ENCODE results near the gene FKBP6.
"Not testable (repeated sequence)": the region's sequence is repeated elsewhere in the genome, so short reads cannot be mapped to it uniquely, and the experiment has no call there.

Gene FKBP6

GRCh38 chr7:73323434-73324080 lies 4.4 kb upstream of the FKBP6 start:
- not testable (repeated sequence) for H2BK5ac ChIP-seq (ENCODE audit: low read depth, low read length, poor library complexity, severe bottlenecking); H3K4me3 ChIP-seq (ENCODE audit: insufficient read depth in 1 of 2, low read depth in 1 of 2, low read length in 2 of 2); H3K36me3 ChIP-seq (ENCODE audit: control insufficient read depth in 1 of 2, insufficient read depth in 2 of 2, low read depth in 1 of 2, low read length in 2 of 2); H2BK15ac ChIP-seq (ENCODE audit: low read depth, poor library complexity, severe bottlenecking); H3K79me1 ChIP-seq (replicated peaks; ENCODE audit: low read length, poor library complexity, severe bottlenecking); H3K23ac ChIP-seq (ENCODE audit: low read length in 2 of 2); H3K4me2 ChIP-seq (ENCODE audit: low read length, poor library complexity, severe bottlenecking); H3K27ac ChIP-seq (ENCODE audit: low read length, poor library complexity, severe bottlenecking); H3K4me1 ChIP-seq (ENCODE audit: control insufficient read depth, insufficient read depth, low read depth, low read length); H2AK5ac ChIP-seq (ENCODE audit: low read length, severe bottlenecking); H3K14ac ChIP-seq (ENCODE audit: low read length in 2 of 2); H3K9ac ChIP-seq (ENCODE audit: low read length); H2AFZ ChIP-seq (ENCODE audit: low read depth, low read length); H3K9me3 ChIP-seq (ENCODE audit: control insufficient read depth, low read length); H4K91ac ChIP-seq (ENCODE audit: low read length); H4K8ac ChIP-seq (ENCODE audit: low read length); DNase-seq; H2BK12ac ChIP-seq (ENCODE audit: low read length in 2 of 2); H3K18ac ChIP-seq (ENCODE audit: low read depth in 1 of 2, low read length in 2 of 2); H3K4ac ChIP-seq (ENCODE audit: low read depth in 1 of 2, low read length in 2 of 2); H2BK120ac ChIP-seq (ENCODE audit: low read depth, low read length)
- 94% methylated on average over 3 of the region's 5 CpGs for WGBS
- peaks cover 0 to 31% of the 10 kb centered on the region in 2 experiments for H3K27me3 ChIP-seq (ENCODE audit: control insufficient read depth in 1 of 2, insufficient read depth in 1 of 2, low read length in 2 of 2)

DNA sequence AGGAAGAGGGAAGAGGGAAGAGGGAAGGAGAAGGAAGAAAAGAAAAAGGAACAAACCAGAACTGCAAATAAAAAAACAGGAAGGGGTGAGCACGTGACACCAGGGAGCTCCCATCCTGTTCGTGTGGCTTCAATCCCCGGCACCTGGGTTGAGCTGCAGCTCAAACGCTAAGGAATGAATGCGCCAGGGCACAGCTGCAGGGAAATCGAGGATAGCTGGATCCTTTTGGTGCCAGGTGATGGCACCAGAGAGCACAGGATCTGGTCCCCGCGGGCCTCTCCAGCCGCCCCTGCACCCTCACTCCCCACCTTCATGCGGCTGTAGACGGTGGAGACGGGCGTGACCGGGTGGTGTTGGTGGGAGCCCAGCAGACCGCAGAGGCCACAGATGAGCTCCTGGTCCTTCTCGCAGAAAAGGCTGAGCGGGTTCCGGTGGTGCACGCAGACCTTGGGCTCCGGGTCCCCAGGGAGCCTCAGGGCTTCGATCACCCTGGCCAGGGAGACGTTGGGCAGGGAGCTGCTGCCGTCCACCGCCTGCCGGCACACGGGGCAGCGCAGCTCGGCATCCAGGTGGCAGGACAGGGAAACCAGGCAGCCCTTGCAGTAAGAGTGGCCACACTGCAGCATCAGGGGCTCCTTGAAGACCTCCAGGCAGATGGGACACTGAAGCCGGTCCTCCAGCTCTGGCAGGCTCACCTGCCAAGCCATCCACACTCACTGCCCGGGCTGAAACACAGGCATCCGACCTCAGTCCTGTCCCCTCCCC lies 3.7 kb upstream of the FKBP6 start:
- not testable (repeated sequence) for H3K4me1 ChIP-seq (ENCODE audit: control insufficient read depth, insufficient read depth, low read depth, low read length); H3K9me3 ChIP-seq (ENCODE audit: control insufficient read depth, low read length); H3K36me3 ChIP-seq (ENCODE audit: control insufficient read depth in 1 of 2, insufficient read depth in 2 of 2, low read depth in 1 of 2, low read length in 2 of 2); H4K91ac ChIP-seq (ENCODE audit: low read length); H2BK5ac ChIP-seq (ENCODE audit: low read depth, low read length, poor library complexity, severe bottlenecking); H3K4ac ChIP-seq (ENCODE audit: low read depth in 1 of 2, low read length in 2 of 2); H2AFZ ChIP-seq (ENCODE audit: low read depth, low read length); H3K27ac ChIP-seq (ENCODE audit: low read length, poor library complexity, severe bottlenecking); H2BK120ac ChIP-seq (ENCODE audit: low read depth, low read length); H2AK5ac ChIP-seq (ENCODE audit: low read length, severe bottlenecking); H2BK12ac ChIP-seq (ENCODE audit: low read length in 2 of 2); H3K9ac ChIP-seq (ENCODE audit: low read length); H3K79me1 ChIP-seq (replicated peaks; ENCODE audit: low read length, poor library complexity, severe bottlenecking); H3K23ac ChIP-seq (ENCODE audit: low read length in 2 of 2); H3K14ac ChIP-seq (ENCODE audit: low read length in 2 of 2); H2BK15ac ChIP-seq (ENCODE audit: low read depth, poor library complexity, severe bottlenecking)
- 50% methylated on average over 24 of the region's 31 CpGs for WGBS
- Histone ChIP-seq H3K4me2 (ENCODE audit: low read length, poor library complexity, severe bottlenecking) (peak overlapping the region; percentile 23), H3K18ac (ENCODE audit: low read depth in 1 of 2, low read length in 2 of 2) (peak overlapping the region in 1 of 2 experiments; percentile 37), H4K8ac (ENCODE audit: low read length) (peak overlapping the region; percentile 42), H3K4me3 (ENCODE audit: insufficient read depth in 1 of 2, low read depth in 1 of 2, low read length in 2 of 2) (peak overlapping the region; percentile 40 to 47), H3K27me3 (ENCODE audit: control insufficient read depth in 1 of 2, insufficient read depth in 1 of 2, low read length in 2 of 2) (peaks cover 0 to 31% of the 10 kb centered on the region in 2 experiments)
- peak; percentile 55 for DNase-seq

DNA sequence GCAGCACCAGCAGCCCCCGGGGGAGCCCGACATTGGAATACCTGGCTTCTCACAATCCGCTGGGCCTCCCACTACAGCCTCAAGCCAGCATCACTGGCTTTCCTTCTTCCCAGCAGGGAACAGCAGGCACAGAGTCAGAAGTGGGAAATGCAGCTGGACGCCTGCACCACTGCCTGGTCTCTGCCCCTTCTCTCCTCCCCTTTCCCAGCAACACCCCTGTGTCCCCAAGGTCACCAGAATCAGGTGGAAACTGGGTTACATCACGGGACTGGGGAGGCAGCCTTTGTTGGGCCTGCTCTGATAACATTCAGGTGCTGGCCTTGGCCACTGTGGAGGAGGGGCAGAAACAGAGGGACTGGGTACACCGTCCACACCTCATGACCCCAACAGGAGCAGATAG lies 2.5 kb upstream of the FKBP6 start:
- not testable (repeated sequence) for H2BK5ac ChIP-seq (ENCODE audit: low read depth, low read length, poor library complexity, severe bottlenecking); H3K18ac ChIP-seq (ENCODE audit: low read depth in 1 of 2, low read length in 2 of 2); DNase-seq; H3K4me1 ChIP-seq (ENCODE audit: control insufficient read depth, insufficient read depth, low read depth, low read length); H3K4me3 ChIP-seq (ENCODE audit: insufficient read depth in 1 of 2, low read depth in 1 of 2, low read length in 2 of 2); H3K9ac ChIP-seq (ENCODE audit: low read length); H3K36me3 ChIP-seq (ENCODE audit: control insufficient read depth in 1 of 2, insufficient read depth in 2 of 2, low read depth in 1 of 2, low read length in 2 of 2); H2AFZ ChIP-seq (ENCODE audit: low read depth, low read length); H3K79me1 ChIP-seq (replicated peaks; ENCODE audit: low read length, poor library complexity, severe bottlenecking); H2BK12ac ChIP-seq (ENCODE audit: low read length in 2 of 2); H2AK5ac ChIP-seq (ENCODE audit: low read length, severe bottlenecking); H4K8ac ChIP-seq (ENCODE audit: low read length); H3K23ac ChIP-seq (ENCODE audit: low read length in 2 of 2); H2BK15ac ChIP-seq (ENCODE audit: low read depth, poor library complexity, severe bottlenecking); H3K4ac ChIP-seq (ENCODE audit: low read depth in 1 of 2, low read length in 2 of 2); H3K9me3 ChIP-seq (ENCODE audit: control insufficient read depth, low read length); H3K14ac ChIP-seq (ENCODE audit: low read length in 2 of 2); H4K91ac ChIP-seq (ENCODE audit: low read length); H3K4me2 ChIP-seq (ENCODE audit: low read length, poor library complexity, severe bottlenecking); H3K27ac ChIP-seq (ENCODE audit: low read length, poor library complexity, severe bottlenecking); H2BK120ac ChIP-seq (ENCODE audit: low read depth, low read length)
- H3K27me3 ChIP-seq (ENCODE audit: control insufficient read depth in 1 of 2, insufficient read depth in 1 of 2, low read length in 2 of 2), result peaks cover 0 to 29% of the 10 kb centered on the region in 2 experiments
- WGBS, result 77% methylated on average over 4 of the region's 6 CpGs

- WGBS, result 96% methylated on average over 7 of the region's 13 CpGs
- H3K79me1 ChIP-seq (replicated peaks; ENCODE audit: low read length, poor library complexity, severe bottlenecking); H3K4ac ChIP-seq (ENCODE audit: low read depth in 1 of 2, low read length in 2 of 2); H3K14ac ChIP-seq (ENCODE audit: low read length in 2 of 2); H3K4me3 ChIP-seq (ENCODE audit: insufficient read depth in 1 of 2, low read depth in 1 of 2, low read length in 2 of 2); H2BK120ac ChIP-seq (ENCODE audit: low read depth, low read length); H3K36me3 ChIP-seq (ENCODE audit: control insufficient read depth in 1 of 2, insufficient read depth in 2 of 2, low read depth in 1 of 2, low read length in 2 of 2); H3K23ac ChIP-seq (ENCODE audit: low read length in 2 of 2); H2BK5ac ChIP-seq (ENCODE audit: low read depth, low read length, poor library complexity, severe bottlenecking); H3K4me2 ChIP-seq (ENCODE audit: low read length, poor library complexity, severe bottlenecking); H4K8ac ChIP-seq (ENCODE audit: low read length); H3K9me3 ChIP-seq (ENCODE audit: control insufficient read depth, low read length); H2AFZ ChIP-seq (ENCODE audit: low read depth, low read length); H3K18ac ChIP-seq (ENCODE audit: low read depth in 1 of 2, low read length in 2 of 2); H4K91ac ChIP-seq (ENCODE audit: low read length); H2BK12ac ChIP-seq (ENCODE audit: low read length in 2 of 2); DNase-seq; H3K27ac ChIP-seq (ENCODE audit: low read length, poor library complexity, severe bottlenecking); H2BK15ac ChIP-seq (ENCODE audit: low read depth, poor library complexity, severe bottlenecking); H3K9ac ChIP-seq (ENCODE audit: low read length); H2AK5ac ChIP-seq (ENCODE audit: low read length, severe bottlenecking): not testable (repeated sequence)
- peaks cover 14% of the 10 kb centered on the region for H3K4me1 ChIP-seq (ENCODE audit: control insufficient read depth, insufficient read depth, low read depth, low read length)
- peaks cover 0 to 37% of the 10 kb centered on the region in 2 experiments for H3K27me3 ChIP-seq (ENCODE audit: control insufficient read depth in 1 of 2, insufficient read depth in 1 of 2, low read length in 2 of 2)
Observed at GRCh38 chr7:73327449-73327848, 512 bp upstream of the FKBP6 start.
